VCaP (cell line): ENCODE measurements around the gene CPNE7.

Experiments used
- H3K27ac ChIP-seq: fragments of 450-650 bp; 2 replicates; pipeline ENCODE4 v1.5.1; 2017
- TF ChIP-seq, protein P1 (sequence below): fragments of 450-650 bp; conservative IDR thresholded peaks from 2 replicates; pipeline ENCODE4 v1.5.1; 2017; ENCODE audit warnings: mild to moderate bottlenecking, moderate library complexity

CPNE7 gene

DNA sequence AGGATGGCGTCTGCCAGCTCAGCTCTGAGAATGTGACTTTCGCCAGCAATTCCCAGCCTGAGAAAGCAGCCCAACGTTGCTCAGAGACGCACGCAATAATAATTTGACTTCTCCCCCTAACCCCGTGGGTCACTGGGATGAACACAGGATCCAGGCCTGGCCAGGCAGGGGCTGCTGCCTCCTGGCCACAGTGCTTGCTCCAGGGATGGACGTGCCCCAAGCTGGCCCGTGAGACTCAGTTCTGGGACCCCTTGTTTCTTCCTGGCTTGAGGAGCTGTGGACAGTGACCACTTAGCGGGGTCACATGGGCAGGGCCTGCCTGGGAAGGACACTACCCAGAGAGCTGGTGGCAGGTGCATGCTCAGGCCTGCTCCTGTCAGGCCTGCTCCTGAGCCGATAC, 24.3 kb downstream of the CPNE7 start:
- TF ChIP-seq, protein P1, sequence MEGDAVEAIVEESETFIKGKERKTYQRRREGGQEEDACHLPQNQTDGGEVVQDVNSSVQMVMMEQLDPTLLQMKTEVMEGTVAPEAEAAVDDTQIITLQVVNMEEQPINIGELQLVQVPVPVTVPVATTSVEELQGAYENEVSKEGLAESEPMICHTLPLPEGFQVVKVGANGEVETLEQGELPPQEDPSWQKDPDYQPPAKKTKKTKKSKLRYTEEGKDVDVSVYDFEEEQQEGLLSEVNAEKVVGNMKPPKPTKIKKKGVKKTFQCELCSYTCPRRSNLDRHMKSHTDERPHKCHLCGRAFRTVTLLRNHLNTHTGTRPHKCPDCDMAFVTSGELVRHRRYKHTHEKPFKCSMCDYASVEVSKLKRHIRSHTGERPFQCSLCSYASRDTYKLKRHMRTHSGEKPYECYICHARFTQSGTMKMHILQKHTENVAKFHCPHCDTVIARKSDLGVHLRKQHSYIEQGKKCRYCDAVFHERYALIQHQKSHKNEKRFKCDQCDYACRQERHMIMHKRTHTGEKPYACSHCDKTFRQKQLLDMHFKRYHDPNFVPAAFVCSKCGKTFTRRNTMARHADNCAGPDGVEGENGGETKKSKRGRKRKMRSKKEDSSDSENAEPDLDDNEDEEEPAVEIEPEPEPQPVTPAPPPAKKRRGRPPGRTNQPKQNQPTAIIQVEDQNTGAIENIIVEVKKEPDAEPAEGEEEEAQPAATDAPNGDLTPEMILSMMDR = no peak
- H3K27ac ChIP-seq = no peak overlapping the region

DNA sequence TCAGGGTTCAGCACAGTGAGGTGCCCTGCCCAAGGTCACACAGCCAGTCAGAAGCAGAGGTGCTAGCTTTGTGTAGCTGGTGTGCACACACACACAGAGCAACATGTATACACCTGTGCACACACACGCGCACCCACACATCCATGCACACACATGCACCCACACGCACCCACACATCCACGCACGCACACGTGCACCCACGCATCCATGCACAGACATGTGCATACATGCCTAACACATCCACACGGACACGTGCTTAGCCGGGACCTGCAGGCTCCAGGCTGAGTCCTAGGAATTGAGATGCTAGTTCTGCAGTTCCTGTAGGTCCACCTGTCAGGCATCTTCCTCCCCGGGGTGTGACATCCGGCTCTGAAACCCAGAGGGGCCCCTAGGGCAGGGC, 24.9 kb downstream of the CPNE7 start:
- H3K27ac ChIP-seq = no peak overlapping the region
- TF ChIP-seq, protein P1 = no peak

DNA sequence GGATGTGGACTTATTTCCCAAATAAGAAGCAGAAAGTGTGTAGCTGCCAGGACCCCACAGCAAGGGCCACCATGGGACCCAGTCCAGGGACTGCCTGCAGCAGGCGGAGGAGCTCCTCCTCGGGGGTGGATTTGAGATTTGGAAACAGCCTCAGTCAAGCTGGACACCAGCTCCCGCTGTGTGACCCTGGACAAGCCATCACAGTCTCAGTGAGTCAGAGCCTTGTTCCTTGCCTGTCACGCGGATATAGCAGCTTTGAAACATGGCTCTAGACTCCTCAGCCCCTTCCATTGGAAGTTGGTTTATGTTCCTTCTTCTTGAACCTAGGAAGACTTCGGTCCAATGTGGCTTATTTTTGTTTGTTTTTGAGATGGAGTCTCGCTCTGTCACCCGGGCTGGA, 25.4 kb downstream of the CPNE7 start:
- H3K27ac ChIP-seq = no peak overlapping the region
- TF ChIP-seq, protein P1 = no peak

DNA sequence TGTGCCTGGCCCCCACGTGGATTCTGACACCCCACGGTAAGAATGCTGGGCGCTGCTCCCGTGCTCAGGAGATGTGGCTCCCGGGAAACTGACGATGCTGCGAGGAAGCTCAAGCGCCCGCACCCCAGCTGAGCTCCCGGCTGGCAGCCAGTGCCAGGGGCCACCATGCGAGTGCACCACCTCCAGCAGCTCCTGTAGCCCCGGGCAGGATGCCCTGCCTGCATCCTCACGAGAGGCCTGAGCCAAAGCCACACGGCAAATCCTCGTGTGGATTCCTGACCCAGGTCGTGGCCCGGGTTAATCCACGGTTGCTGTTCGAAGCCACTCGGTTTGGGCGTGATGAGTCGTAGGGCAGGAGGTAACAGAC, 26.3 kb downstream of the CPNE7 start:
- TF ChIP-seq, protein P1 = no peak
- no peak overlapping the region for H3K27ac ChIP-seq

DNA sequence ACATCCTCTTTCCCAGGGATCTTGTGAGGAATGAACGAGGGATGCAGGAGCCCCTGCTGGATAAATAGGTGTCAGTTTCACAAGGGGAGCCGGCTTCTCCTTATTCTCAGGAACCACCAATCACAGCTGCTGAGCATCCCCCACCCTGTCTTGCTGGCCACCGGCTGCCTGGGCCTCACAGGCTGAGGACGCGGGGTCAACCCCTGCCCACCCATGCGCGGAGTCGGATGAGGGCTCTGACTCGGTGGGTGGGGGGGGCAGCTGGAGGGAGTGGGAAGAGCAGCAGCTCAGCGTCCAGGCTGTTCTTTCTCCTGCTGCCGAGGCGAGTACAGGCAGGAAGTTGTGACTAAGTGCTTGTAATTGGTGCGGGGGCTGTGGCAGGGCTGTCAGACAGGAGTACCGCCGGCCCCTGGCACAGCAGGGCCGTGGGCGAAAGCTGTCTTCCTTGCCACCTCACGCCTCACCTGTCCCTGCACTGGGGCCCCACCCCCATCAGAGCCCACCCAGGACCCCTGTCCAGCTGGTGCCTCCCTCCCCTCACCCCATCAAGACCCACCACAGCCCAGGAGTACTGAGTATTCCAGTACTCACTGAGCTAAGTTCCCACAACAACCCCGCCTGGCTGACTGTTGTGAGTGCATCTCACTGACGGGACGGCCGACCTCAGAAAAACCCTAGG, 26.9 kb downstream of the CPNE7 start:
- TF ChIP-seq, protein P1 = no peak
- H3K27ac ChIP-seq = no peak overlapping the region

DNA sequence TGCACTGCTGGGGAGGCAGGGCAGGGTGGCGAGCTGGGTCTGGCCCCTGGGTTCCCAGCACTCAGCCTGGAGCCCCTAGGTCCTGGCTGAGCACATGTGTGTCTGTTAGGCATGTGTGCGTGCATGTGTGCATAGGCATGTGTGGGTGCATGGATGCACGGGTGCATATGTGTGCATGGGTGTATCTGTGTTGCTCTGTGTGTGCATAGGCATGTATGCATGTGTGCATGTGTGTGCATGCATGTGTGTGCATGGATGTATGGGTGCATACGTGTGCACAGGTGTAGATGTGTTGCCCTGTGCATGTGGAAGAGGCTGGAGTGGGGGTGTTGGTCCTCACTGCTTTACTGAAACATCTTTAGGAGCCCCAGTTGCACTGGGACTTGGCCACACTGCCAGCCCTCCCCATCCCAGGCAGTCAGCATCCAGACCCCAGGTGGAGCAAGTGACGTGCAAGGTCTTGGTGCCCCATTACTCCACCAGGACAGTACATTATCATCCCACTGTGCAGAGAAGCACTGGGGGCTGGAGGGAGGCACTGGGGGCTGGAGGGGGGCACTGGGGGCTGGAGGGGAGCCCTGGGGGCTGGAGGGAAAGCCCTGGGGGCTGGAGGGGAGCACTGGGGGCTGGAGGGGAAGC, 27.5 kb downstream of the CPNE7 start:
- TF ChIP-seq, protein P1 = no peak
- H3K27ac ChIP-seq = no peak overlapping the region

DNA sequence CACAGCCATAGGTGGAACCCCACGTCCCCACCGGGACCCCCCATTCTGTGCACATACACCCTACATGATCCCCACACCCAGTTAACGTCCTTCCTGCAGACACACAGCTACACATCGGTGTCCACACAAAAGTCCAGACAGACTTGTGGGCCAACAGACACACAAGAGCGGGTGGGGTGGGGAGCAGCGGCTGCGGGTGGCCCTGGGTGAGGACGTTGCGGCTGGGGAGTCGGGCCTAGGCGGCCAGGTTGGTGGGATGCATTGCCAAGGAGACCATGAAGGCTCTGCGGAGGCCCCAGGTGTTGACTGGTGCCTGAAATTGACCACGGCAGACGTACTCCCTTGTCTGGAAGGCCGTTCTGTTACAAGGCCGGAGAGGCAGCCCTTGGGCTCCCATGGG, 29.2 kb downstream of the CPNE7 start:
- TF ChIP-seq, protein P1 = no peak
- no peak overlapping the region for H3K27ac ChIP-seq
